B cell (primary cell): Measurements from ENCODE around the gene MITD1. TPM values are rescaled to one million over a fixed set of nuclear protein-coding genes. Genes with fewer than 3 reads are reported as not detected.
A peak's percentile ranks its signal among the peaks of the same experiment; 100 is the strongest.

Source experiments
- ATAC-seq: fragments of 200-7000 bp; cut with Tn5 transposase; one replicate; pipeline ENCODE4 v1.10.0; 2021; ENCODE audit warnings: low read depth, mild to moderate bottlenecking, moderate number of reproducible peaks, moderate library complexity
- CTCF ChIA-PET: fragments of 350-600 bp; sonication (Branson Sonifier 250); formaldehyde crosslinking; loops from one replicate; lab custom pipeline; 2021; ENCODE audit warnings: antibody characterized with exemption, inconsistent platforms; lab: Charles Lee
- POLR2A ChIA-PET: fragments of 350-600 bp; sonication (Branson Sonifier 250); formaldehyde crosslinking; loops from one replicate; lab custom pipeline; 2021; ENCODE audit warnings: antibody characterized with exemption; lab: Charles Lee
- DNase-seq: peaks from one replicate; pipeline ENCODE4 v3.0.0; 2013
- H2AFZ ChIP-seq: 2 replicates; pipeline ENCODE4 v1.6.1; 2012; ENCODE audit warnings: mild to moderate bottlenecking, low read depth, low read length; ENCODE audit not compliant: insufficient read depth, poor library complexity, severe bottlenecking
- H3K27ac ChIP-seq, 2 donors: 1 replicate in 1 of 2; 2 replicates in 1 of 2; pipeline ENCODE4 v1.5.1; 2012 to 2013; ENCODE audit warnings: low read length in 2 of 2, mild to moderate bottlenecking in 2 of 2, moderate library complexity in 1 of 2
- H3K27me3 ChIP-seq, 4 experiments: fragments of 200-600 bp in 1 of 4; sonication (generic) in 1 of 4; replicated peaks in 1 of 4; 1 replicate in 2 of 4; 2 replicates in 2 of 4; pipeline versions ENCODE4 v1.6.1 to v1.7.0; 2013 to 2016; ENCODE audit warnings: low read length in 3 of 4, mild to moderate bottlenecking in 2 of 4, mixed read lengths in 1 of 4, moderate library complexity in 1 of 4; ENCODE audit not compliant: insufficient read depth in 4 of 4, control insufficient read depth in 3 of 4; ENCODE audit errors: control extremely low read depth in 1 of 4
- H3K36me3 ChIP-seq, 2 experiments: replicated peaks in 1 of 2; 1 replicate in 1 of 2; 2 replicates in 1 of 2; pipeline versions ENCODE4 v1.6.1 to v1.7.1; 2013; ENCODE audit warnings: low read length in 1 of 2; ENCODE audit not compliant: insufficient read depth in 2 of 2, control insufficient read depth in 1 of 2; ENCODE audit errors: control extremely low read depth in 1 of 2, extremely low read depth in 1 of 2
- H3K4me1 ChIP-seq, 2 donors: fragments of 200-600 bp in 1 of 2; sonication (generic) in 1 of 2; 1 replicate in 1 of 2; 2 replicates in 1 of 2; pipeline versions ENCODE4 v1.5.1 to v1.6.1; 2013 to 2017; ENCODE audit warnings: low read length in 2 of 2; ENCODE audit not compliant: control insufficient read depth in 2 of 2, insufficient read depth in 2 of 2
- H3K4me2 ChIP-seq: replicated peaks from 2 replicates; pipeline ENCODE3; 2012; ENCODE audit warnings: mild to moderate bottlenecking, low read depth, low read length; ENCODE audit not compliant: poor library complexity, severe bottlenecking
- H3K4me3 ChIP-seq, 5 experiments: fragments of 200-600 bp in 1 of 5; sonication (generic) in 1 of 5; 1 replicate in 3 of 5; 2 replicates in 2 of 5; pipeline versions ENCODE4 v1.5.1 to v1.7.0; 2011 to 2016; ENCODE audit warnings: low read length in 4 of 5, mild to moderate bottlenecking in 4 of 5, low read depth in 2 of 5, control low read depth in 1 of 5, moderate library complexity in 1 of 5; ENCODE audit not compliant: insufficient read depth in 1 of 5; ENCODE audit errors: control extremely low read depth in 1 of 5, extremely low read depth in 1 of 5
- H3K79me2 ChIP-seq: fragments of 200-600 bp; sonication (generic); one replicate; pipeline ENCODE4 v1.6.0; 2016; ENCODE audit warnings: low read length; ENCODE audit not compliant: control insufficient read depth, insufficient read depth
- H3K9ac ChIP-seq: fragments of 200-600 bp; sonication (generic); 2 replicates; pipeline ENCODE4 v1.6.1; 2017; ENCODE audit warnings: mild to moderate bottlenecking, low read length, moderate library complexity
- H3K9me3 ChIP-seq, 3 donors: one replicate each; pipeline versions ENCODE4 v1.6.1 to v1.7.1; 2013; ENCODE audit warnings: low read length in 2 of 3; ENCODE audit not compliant: control insufficient read depth in 2 of 3, insufficient read depth in 1 of 3; ENCODE audit errors: control extremely low read depth in 1 of 3
- H4K20me1 ChIP-seq: 2 replicates; pipeline ENCODE4 v1.6.0; 2012; ENCODE audit warnings: mild to moderate bottlenecking, low read length; ENCODE audit not compliant: insufficient read depth, control insufficient read depth, poor library complexity, severe bottlenecking
- H3K27ac Mint-ChIP-seq: one replicate; pipeline ENCODE4 v1.8.0; 2021; ENCODE audit warnings: mixed read lengths
- H3K27me3 Mint-ChIP-seq: one replicate; pipeline ENCODE4 v1.8.0; 2021; ENCODE audit warnings: mixed read lengths
- H3K4me1 Mint-ChIP-seq: one replicate; pipeline ENCODE4 v1.8.0; 2021; ENCODE audit warnings: mixed read lengths
- H3K4me3 Mint-ChIP-seq: one replicate; pipeline ENCODE4 v1.8.0; 2021; ENCODE audit warnings: mixed read lengths
- H3K9me3 Mint-ChIP-seq: one replicate; pipeline ENCODE4 v1.8.0; 2022; ENCODE audit warnings: mixed read lengths; ENCODE audit not compliant: insufficient read depth
- CTCF ChIP-seq: fragments of 200-600 bp; IDR thresholded peaks from one replicate; pipeline ENCODE4 v1.8.0; 2022; ENCODE audit warnings: antibody characterized with exemption, mild to moderate bottlenecking
- EZH2 ChIP-seq: IDR thresholded peaks from 2 replicates; pipeline ENCODE4 v1.6.1; 2012; ENCODE audit warnings: borderline replicate concordance, low read depth, mild to moderate bottlenecking, moderate library complexity, low read length; ENCODE audit not compliant: insufficient read depth, poor library complexity, severe bottlenecking
- WGBS: methylation state at CpG from one replicate; pipeline ENCODE4 v1.1.5; 2013; ENCODE audit warnings: missing lambda C conversion rate; ENCODE audit not compliant: insufficient coverage; 5-methylcytosine and 5-hydroxymethylcytosine counted together
- intact Hi-C: fragments of 100-400 bp; cut with micrococcal nuclease; formaldehyde crosslinking; loops from one replicate; pipeline ENCODE4 v1.10.0; 2022
- polyA plus RNA-seq: library from polyadenylated mRNA; depleted of rRNA; stranded (reverse); fragments of >200 nt; gene quantifications from 2 replicates; pipeline ENCODE4 v1.2.3, GENCODE V29; 2012
- total RNA-seq, 2 donors: library from RNA; stranded (reverse); fragments of 120-200 nt in 1 of 2; gene quantifications; 1 replicate in 1 of 2; 2 replicates in 1 of 2; pipeline versions ENCODE4 v1.2.3 to v1.2.4, GENCODE V29; 2013 to 2022

Gene MITD1
- total and polyA plus RNA-seq, 2 donors (not counting 1 experiment from before 2014, with no cell fraction given) = 31.0 to 71.6 TPM

- ATAC-seq (peak; percentile 12), DNase-seq (no peak)
- ChIA-PET CTCF (interaction anchor here (0.6 to 2.6 kb wide), 6 partner anchors 15 to 349 kb away, joined by 3 to 24 read pairs (median 5); partner anchors contain the start of genes EIF5B, LIPT1, MITD1 and MRPL30), POLR2A (interaction anchor here (0.6 to 2.7 kb wide), 6 partner anchors 15 to 676 kb away, joined by 3 to 31 read pairs (median 6); partner anchors contain the start of genes EIF5B, LIPT1, MITD1 and MRPL30)
- intact Hi-C loops = loop anchor here (1.0 to 2.0 kb wide), 6 partner anchors 14 to 532 kb away; partner anchors contain the start of genes COA5, LIPT1, MGAT4A and MITD1
- Mint-ChIP-seq H3K27me3 (no peaks in the 10 kb centered on the region), H3K4me1 (peaks cover 25% of the 10 kb centered on the region), H3K4me3 (peak overlapping the region; percentile 97), H3K27ac (peak overlapping the region; percentile 97), H3K9me3 (no peaks in the 10 kb centered on the region)
- WGBS = 0% methylated on average over 21 of the region's 21 CpGs
- Histone ChIP-seq H3K79me2 (peaks cover 16% of the 10 kb centered on the region), H3K9me3 (peaks cover 0 to 1% (median 0%) of the 10 kb centered on the region in 3 donors), H3K27me3 (no peaks in the 10 kb centered on the region), H4K20me1 (no peaks in the 10 kb centered on the region), H3K9ac (peak overlapping the region; percentile 80), H3K4me3 (peak overlapping the region; percentile 74 to 90 (median 87)), H3K4me2 (peak overlapping the region; percentile 91), H3K4me1 (peaks cover 12 to 13% of the 10 kb centered on the region in 2 donors), H3K36me3 (no peaks in the 10 kb centered on the region), H3K27ac (peak overlapping the region; percentile 93), H2AFZ (peak overlapping the region; percentile 95)
- TF ChIP-seq CTCF = no peak
- TF ChIP-seq EZH2 = no peak
Observed at GRCh38 chr2:99140860-99141109, 40.1 kb downstream of the MITD1 start.
